GM21423 (cell line): ENCODE data around the gene MYBPC1.

Experiments used
- ATAC-seq: cut with Tn5 transposase; IDR thresholded peaks from one replicate; pipeline ENCODE4 v1.9.1; 2021; ENCODE audit warnings: mild to moderate bottlenecking, moderate library complexity; ENCODE audit not compliant: unreplicated experiment

MYBPC1 gene

DNA sequence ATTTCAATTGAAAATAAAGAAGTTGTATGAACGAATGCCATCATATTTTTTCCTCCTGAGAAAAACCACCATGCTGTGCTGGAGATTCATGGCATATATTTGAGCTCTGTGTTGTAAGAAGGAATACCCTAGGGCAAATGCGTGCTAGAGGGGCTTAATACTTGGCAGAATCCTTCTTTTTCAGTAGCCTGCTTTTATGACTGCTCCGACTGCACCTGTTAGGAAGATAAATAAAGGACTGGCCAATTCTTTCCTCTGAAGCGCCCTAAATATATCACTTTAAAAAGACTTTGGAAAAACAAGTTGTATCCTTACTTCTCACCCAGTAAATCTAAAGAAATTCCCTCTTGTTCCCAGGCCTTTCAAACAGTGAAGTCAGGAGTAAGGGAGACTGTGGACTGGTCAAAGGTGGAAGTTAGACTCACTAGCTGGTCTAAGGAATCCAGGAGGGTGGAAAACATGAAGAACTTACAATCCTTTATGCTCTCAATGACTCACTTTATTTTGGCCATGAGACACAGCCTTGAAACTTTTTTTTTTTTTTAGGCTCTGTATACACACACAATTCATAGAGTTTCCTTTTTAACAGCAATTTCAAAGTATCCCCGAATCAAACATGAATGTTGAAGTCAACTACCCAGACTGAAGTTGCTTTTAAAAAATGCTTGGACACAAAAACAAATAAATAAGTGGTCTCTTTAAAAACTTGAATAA is 5.2 kb downstream of the MYBPC1 start:
- no peak for ATAC-seq

DNA sequence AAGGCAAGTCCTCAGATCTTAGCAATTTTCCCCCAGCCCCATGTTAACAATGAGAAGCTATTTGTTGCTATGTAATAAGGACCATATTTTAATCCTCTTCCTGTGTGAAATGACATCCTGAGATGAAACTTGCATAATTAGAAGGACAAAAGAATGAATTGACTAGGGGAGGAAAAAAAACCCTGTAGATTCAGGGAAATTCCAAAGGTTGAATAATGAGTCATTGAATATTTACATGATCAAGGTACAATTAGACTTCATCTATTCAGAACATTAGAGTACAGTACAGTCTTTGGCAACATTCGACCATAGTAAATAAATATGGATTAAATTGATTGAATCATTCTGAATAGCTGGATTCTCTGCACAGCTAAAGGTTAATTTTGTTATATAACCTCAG is 9.4 kb downstream of the MYBPC1 start:
- ATAC-seq = no peak

DNA sequence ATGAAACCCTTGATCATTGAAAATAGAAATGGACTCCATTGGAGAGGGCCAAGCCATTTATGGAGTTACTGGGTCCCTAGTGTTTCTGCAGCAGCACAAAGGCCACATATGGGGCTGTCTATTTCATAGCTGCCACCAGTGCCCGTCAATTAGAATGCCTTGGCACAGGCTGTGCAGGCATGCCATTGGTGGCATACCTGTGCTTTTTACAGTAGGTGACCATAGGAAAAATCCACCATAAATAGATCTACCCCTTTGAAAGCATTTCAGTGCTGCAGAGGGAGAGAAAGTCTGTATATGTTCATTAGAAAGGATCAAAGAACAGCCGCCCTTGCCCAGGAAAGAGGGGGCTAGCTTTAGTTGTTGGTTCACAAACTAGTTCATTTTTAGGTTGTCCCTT is 13.1 kb downstream of the MYBPC1 start:
- no peak for ATAC-seq

GRCh38 chr12:101608301-101609133 is 13.7 kb downstream of the MYBPC1 start:
- ATAC-seq = no peak

DNA sequence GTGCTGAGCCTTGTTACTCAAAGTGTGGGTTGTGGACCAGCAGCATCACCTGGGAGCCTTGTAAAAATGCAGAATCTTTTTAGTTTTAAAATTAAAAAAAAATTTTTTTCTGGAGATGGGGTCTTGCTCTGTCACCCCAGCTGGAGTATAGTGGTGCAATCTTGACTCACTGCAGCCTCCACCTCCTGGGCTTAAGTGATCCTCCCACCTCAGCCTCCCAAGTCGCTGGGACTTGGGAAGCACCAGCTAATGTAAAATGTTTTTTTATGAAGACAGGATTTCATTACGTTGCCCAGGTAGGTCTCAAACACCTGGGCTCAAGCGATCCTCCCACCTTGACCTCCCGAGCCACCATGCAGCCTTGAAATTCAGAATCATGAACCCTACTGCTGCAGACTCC is 14.4 kb downstream of the MYBPC1 start:
- ATAC-seq = no peak

- no peak for ATAC-seq
These were observed 17.6 kb downstream of the MYBPC1 start for GRCh38 chr12:101612160-101612916.

- no peak for ATAC-seq
These were observed 21.3 kb downstream of the MYBPC1 start for GRCh38 chr12:101616027-101616494.

GRCh38 chr12:101619026-101619786 is 24.4 kb downstream of the MYBPC1 start:
- no peak for ATAC-seq

DNA sequence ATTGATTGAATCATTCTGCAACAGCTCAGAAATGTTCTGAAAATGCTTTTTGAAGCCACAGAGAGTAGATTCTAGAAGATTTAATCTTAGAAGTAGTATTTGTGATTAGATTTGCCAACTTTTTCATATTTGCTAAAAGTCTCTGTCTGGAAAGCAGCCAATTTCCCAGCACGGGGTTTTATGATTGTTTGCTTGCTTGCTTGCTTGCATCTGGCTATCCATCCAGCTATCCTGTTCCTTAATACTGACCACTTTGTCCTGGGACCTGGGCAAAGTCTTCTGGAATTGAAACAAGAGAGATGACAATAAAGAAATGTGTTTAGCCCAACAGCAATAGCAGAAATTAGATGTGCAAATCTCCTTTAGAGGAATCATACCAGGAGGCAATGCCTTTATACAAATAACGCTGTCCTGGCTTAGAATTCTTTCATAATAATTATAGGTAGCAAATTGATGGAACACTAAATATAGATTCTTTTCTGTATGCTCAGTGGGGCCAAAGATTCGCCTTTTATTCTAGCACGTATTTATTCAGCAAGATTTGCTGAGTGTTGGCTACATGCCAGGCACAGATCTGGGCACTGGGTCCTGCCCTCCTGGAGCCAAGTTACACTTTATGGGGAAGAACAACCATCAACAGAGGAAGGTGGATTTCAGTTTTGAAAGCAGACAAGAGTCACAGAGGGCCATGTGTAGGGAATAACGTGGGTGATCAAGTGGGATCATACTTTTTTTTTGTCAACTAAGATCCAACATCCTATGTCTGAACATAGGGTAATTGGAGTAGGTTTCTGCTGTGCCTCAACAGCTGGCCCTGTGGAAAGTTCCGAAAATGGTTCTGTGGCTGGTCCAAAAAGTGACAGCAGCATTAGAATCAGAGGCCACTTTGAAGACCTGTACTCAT is 25.3 kb downstream of the MYBPC1 start:
- no peak for ATAC-seq

DNA sequence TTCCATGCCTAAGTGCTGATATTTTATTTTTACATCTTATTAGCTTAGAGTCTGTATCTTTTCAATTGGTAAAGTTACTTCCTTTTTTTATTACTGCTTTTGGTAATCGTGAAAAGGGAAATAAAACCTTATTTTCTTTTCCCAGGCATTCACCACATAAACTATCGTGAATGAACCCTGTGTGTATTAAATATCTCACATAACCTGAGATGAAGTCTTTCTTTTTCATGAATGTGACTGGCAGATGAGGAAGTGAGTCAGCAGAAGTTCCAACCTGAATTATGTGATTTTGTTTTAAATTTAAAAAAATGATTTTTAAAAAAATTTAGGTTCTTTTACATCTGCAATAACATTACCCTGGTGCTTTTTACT is 26.0 kb downstream of the MYBPC1 start:
- ATAC-seq = no peak

DNA sequence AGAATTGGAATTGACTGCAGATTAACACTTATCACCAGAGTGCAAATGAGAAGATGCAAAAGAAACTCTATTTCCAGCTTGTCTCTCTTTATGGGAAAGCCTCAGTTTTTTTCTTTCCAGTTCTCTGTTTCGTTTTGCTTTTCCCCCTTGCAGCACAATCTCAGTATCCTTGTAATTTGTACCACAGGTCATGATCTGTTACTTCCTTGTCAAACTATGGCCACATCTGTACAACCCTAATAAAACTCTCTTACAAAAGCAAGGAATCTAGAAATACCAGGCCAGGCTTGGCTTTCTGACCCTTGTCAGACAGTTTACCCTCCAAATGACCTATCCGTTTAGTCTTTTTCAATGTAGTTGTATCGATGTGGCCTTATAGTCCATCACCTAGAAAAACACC is 33.9 kb downstream of the MYBPC1 start:
- no peak for ATAC-seq

- ATAC-seq = peak; percentile 96
These were observed 40.0 kb downstream of the MYBPC1 start for GRCh38 chr12:101634724-101635123.

- no peak for ATAC-seq
These were observed 43.2 kb downstream of the MYBPC1 start for GRCh38 chr12:101637936-101638335.

GRCh38 chr12:101642115-101643067 is 47.6 kb downstream of the MYBPC1 start:
- no peak for ATAC-seq

- no peak for ATAC-seq
These were observed 52.9 kb downstream of the MYBPC1 start for GRCh38 chr12:101647711-101648110.

DNA sequence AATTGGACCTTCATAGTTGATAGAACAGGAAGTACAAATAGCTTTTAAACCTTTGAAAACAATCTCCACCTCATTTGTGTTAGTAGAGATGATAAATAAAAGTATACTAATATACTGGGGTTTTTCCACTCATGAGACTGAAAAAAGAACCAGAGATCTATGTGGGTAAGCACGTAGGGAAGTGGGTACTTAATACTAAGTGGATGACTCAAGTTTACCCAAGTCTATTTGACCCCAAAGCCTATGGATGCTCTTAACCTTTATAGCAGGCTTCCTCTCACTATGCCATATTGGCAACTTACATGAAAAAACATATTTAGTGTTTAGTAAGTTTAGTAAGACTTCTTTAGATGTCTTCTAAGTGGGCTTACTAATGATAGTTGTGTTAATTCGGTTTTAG is 53.4 kb downstream of the MYBPC1 start:
- ATAC-seq = no peak

GRCh38 chr12:101650346-101651117 is 55.8 kb downstream of the MYBPC1 start:
- no peak for ATAC-seq

GRCh38 chr12:101653030-101653429 is 58.3 kb downstream of the MYBPC1 start:
- no peak for ATAC-seq
